Activated CD8-positive, alpha-beta memory T cell treated with anti-CD3 and anti-CD28 coated beads, Interleukin-2, amount 10 ng/mL, durations not matched to agents 7 days and 5 days (primary cell): ENCODE data around the gene ACAN. TPM values are rescaled to one million over a fixed set of nuclear protein-coding genes. Genes with fewer than 3 reads are reported as not detected.

Experiments
- ATAC-seq: fragments of 150-1000 bp; cut with Tn5 transposase; one replicate; pipeline ENCODE4 v1.10.0; 2021; ENCODE audit warnings: moderate library complexity
- CTCF ChIA-PET: fragments of 350-600 bp; sonication (Branson Sonifier 250); formaldehyde crosslinking; loops from one replicate; lab custom pipeline; 2021; ENCODE audit warnings: antibody characterized with exemption; lab: Charles Lee
- DNase-seq: peaks from one replicate; pipeline ENCODE4 v3.0.0-alpha.2; 2020
- H3K27ac Mint-ChIP-seq: one replicate; pipeline ENCODE4 v1.8.0; 2021; ENCODE audit warnings: mild to moderate bottlenecking, mixed read lengths
- H3K27me3 Mint-ChIP-seq: one replicate; pipeline ENCODE4 v1.8.0; 2021; ENCODE audit warnings: mixed read lengths
- H3K36me3 Mint-ChIP-seq: one replicate; pipeline ENCODE4 v1.8.0; 2021; ENCODE audit warnings: mild to moderate bottlenecking, mixed read lengths
- H3K4me1 Mint-ChIP-seq: one replicate; pipeline ENCODE4 v1.8.0; 2021; ENCODE audit warnings: mixed read lengths
- H3K4me3 Mint-ChIP-seq: one replicate; pipeline ENCODE4 v1.8.0; 2021; ENCODE audit warnings: mild to moderate bottlenecking, moderate library complexity, mixed read lengths
- H3K9me3 Mint-ChIP-seq: one replicate; pipeline ENCODE4 v1.8.0; 2022; ENCODE audit warnings: low read depth, mixed read lengths
- total RNA-seq, 2 experiments: library from RNA; stranded (reverse); gene quantifications; one replicate each; pipeline ENCODE4 v1.2.3, GENCODE V29; 2021

Gene ACAN
- total RNA-seq, 2 experiments from 2014 or later: not detected

- DNase-seq (no peak), ATAC-seq (no peak)
- Mint-ChIP-seq H3K4me3 (no peak overlapping the region), H3K4me1 (no peaks in the 10 kb centered on the region), H3K27ac (no peak overlapping the region), H3K36me3 (no peaks in the 10 kb centered on the region), H3K9me3 (no peaks in the 10 kb centered on the region), H3K27me3 (no peaks in the 10 kb centered on the region)
- CTCF ChIA-PET: no interaction called here
Observed at GRCh38 chr15:88839146-88839545, 35.9 kb downstream of the ACAN start.

- DNase-seq (no peak), ATAC-seq (no peak)
- H3K4me3 Mint-ChIP-seq: no peak overlapping the region
- CTCF ChIA-PET: no interaction called here
- H3K36me3 Mint-ChIP-seq: no peaks in the 10 kb centered on the region
- no peak overlapping the region for H3K27ac Mint-ChIP-seq
- no peaks in the 10 kb centered on the region for H3K27me3 Mint-ChIP-seq
- H3K4me1 Mint-ChIP-seq: peaks cover 2% of the 10 kb centered on the region
- no peaks in the 10 kb centered on the region for H3K9me3 Mint-ChIP-seq
Observed at GRCh38 chr15:88839961-88840360, 36.7 kb downstream of the ACAN start.

GRCh38 chr15:88841236-88841635, 38.0 kb downstream of the ACAN start:
- Mint-ChIP-seq H3K9me3 (no peaks in the 10 kb centered on the region), H3K27me3 (no peaks in the 10 kb centered on the region), H3K4me3 (no peak overlapping the region), H3K4me1 (peaks cover 4% of the 10 kb centered on the region), H3K36me3 (no peaks in the 10 kb centered on the region), H3K27ac (no peak overlapping the region)
- CTCF ChIA-PET: no interaction called here
- ATAC-seq (no peak), DNase-seq (no peak)

- no peaks in the 10 kb centered on the region for H3K27me3 Mint-ChIP-seq
- CTCF ChIA-PET: no interaction called here
- no peaks in the 10 kb centered on the region for H3K9me3 Mint-ChIP-seq
- no peak overlapping the region for H3K27ac Mint-ChIP-seq
- DNase-seq (no peak), ATAC-seq (no peak)
- H3K4me3 Mint-ChIP-seq: no peak overlapping the region
- H3K4me1 Mint-ChIP-seq: peaks cover 4% of the 10 kb centered on the region
- no peaks in the 10 kb centered on the region for H3K36me3 Mint-ChIP-seq
Observed at GRCh38 chr15:88842156-88842555, 38.9 kb downstream of the ACAN start.

- H3K36me3 Mint-ChIP-seq: no peaks in the 10 kb centered on the region
- no peaks in the 10 kb centered on the region for H3K27me3 Mint-ChIP-seq
- H3K4me3 Mint-ChIP-seq: no peak overlapping the region
- DNase-seq (no peak), ATAC-seq (no peak)
- no peaks in the 10 kb centered on the region for H3K9me3 Mint-ChIP-seq
- peaks cover 4% of the 10 kb centered on the region for H3K4me1 Mint-ChIP-seq
- H3K27ac Mint-ChIP-seq: no peak overlapping the region
- CTCF ChIA-PET: no interaction called here
Observed at GRCh38 chr15:88843334-88843733, 40.1 kb downstream of the ACAN start.

- ATAC-seq (no peak), DNase-seq (no peak)
- Mint-ChIP-seq H3K9me3 (no peaks in the 10 kb centered on the region), H3K4me1 (peaks cover 4% of the 10 kb centered on the region), H3K4me3 (no peak overlapping the region), H3K27ac (no peak overlapping the region), H3K36me3 (no peaks in the 10 kb centered on the region), H3K27me3 (no peaks in the 10 kb centered on the region)
- CTCF ChIA-PET: interaction anchor here (0.6 kb wide), 1 partner anchor 10 kb away, joined by 3 read pairs; no protein-coding TSS in a partner anchor
Observed at GRCh38 chr15:88844749-88845386, 41.6 kb downstream of the ACAN start.

GRCh38 chr15:88845616-88846015, 42.4 kb downstream of the ACAN start:
- ATAC-seq: no peak
- no peaks in the 10 kb centered on the region for H3K36me3 Mint-ChIP-seq

GRCh38 chr15:88847144-88847543, 43.9 kb downstream of the ACAN start:
- Mint-ChIP-seq H3K27ac (no peak overlapping the region), H3K9me3 (no peaks in the 10 kb centered on the region), H3K27me3 (no peaks in the 10 kb centered on the region), H3K4me1 (peaks cover 4% of the 10 kb centered on the region), H3K4me3 (no peak overlapping the region), H3K36me3 (no peaks in the 10 kb centered on the region)
- CTCF ChIA-PET: no interaction called here
- DNase-seq (no peak), ATAC-seq (no peak)

More at GRCh38 chr15:88845616-88846015, 42.4 kb downstream of the ACAN start:
- Mint-ChIP-seq H3K4me1 (peaks cover 4% of the 10 kb centered on the region), H3K4me3 (no peak overlapping the region), H3K27ac (no peak overlapping the region), H3K9me3 (no peaks in the 10 kb centered on the region), H3K27me3 (no peaks in the 10 kb centered on the region)
- CTCF ChIA-PET: no interaction called here
- DNase-seq: no peak

GRCh38 chr15:88848203-88848602, 45.0 kb downstream of the ACAN start:
- Mint-ChIP-seq H3K4me1 (peaks cover 4% of the 10 kb centered on the region), H3K27me3 (no peaks in the 10 kb centered on the region), H3K9me3 (no peaks in the 10 kb centered on the region), H3K36me3 (no peaks in the 10 kb centered on the region), H3K4me3 (no peak overlapping the region), H3K27ac (no peak overlapping the region)
- CTCF ChIA-PET: no interaction called here
- DNase-seq (no peak), ATAC-seq (no peak)

- ATAC-seq (no peak), DNase-seq (no peak)
- Mint-ChIP-seq H3K27me3 (no peaks in the 10 kb centered on the region), H3K9me3 (peaks cover 4% of the 10 kb centered on the region), H3K27ac (no peak overlapping the region), H3K4me1 (peaks cover 4% of the 10 kb centered on the region), H3K4me3 (no peak overlapping the region), H3K36me3 (peaks cover 1% of the 10 kb centered on the region)
- CTCF ChIA-PET: no interaction called here
Observed at GRCh38 chr15:88849376-88850072, 46.3 kb downstream of the ACAN start.

- H3K4me1 Mint-ChIP-seq: no peaks in the 10 kb centered on the region
- H3K27me3 Mint-ChIP-seq: no peaks in the 10 kb centered on the region
- peaks cover 2% of the 10 kb centered on the region for H3K36me3 Mint-ChIP-seq
- no peak overlapping the region for H3K27ac Mint-ChIP-seq
- ATAC-seq (no peak), DNase-seq (no peak)
- peaks cover 9% of the 10 kb centered on the region for H3K9me3 Mint-ChIP-seq
- H3K4me3 Mint-ChIP-seq: no peak overlapping the region
- CTCF ChIA-PET: no interaction called here
Observed at GRCh38 chr15:88852476-88852875, 49.2 kb downstream of the ACAN start.

GRCh38 chr15:88858934-88859333, 55.7 kb downstream of the ACAN start:
- Mint-ChIP-seq H3K4me3 (no peak overlapping the region), H3K4me1 (no peaks in the 10 kb centered on the region)
- no peak for ATAC-seq

GRCh38 chr15:88859550-88859949, 56.3 kb downstream of the ACAN start:
- Mint-ChIP-seq H3K4me3 (no peak overlapping the region), H3K9me3 (peaks cover 4% of the 10 kb centered on the region), H3K4me1 (no peaks in the 10 kb centered on the region), H3K27ac (no peak overlapping the region), H3K36me3 (peaks cover under 1% of the 10 kb centered on the region), H3K27me3 (no peaks in the 10 kb centered on the region)
- ATAC-seq (no peak), DNase-seq (no peak)
- CTCF ChIA-PET: no interaction called here

More at GRCh38 chr15:88858934-88859333, 55.7 kb downstream of the ACAN start:
- no peak overlapping the region for H3K27ac Mint-ChIP-seq
- DNase-seq: no peak
- H3K9me3 Mint-ChIP-seq: peaks cover 6% of the 10 kb centered on the region
- peaks cover 2% of the 10 kb centered on the region for H3K36me3 Mint-ChIP-seq
- CTCF ChIA-PET: no interaction called here
- H3K27me3 Mint-ChIP-seq: no peaks in the 10 kb centered on the region

- no peak for ATAC-seq
- no peak for DNase-seq
- CTCF ChIA-PET: no interaction called here
- H3K27me3 Mint-ChIP-seq: no peaks in the 10 kb centered on the region
- no peak overlapping the region for H3K4me3 Mint-ChIP-seq
- H3K4me1 Mint-ChIP-seq: no peaks in the 10 kb centered on the region
- H3K9me3 Mint-ChIP-seq: no peaks in the 10 kb centered on the region
- no peaks in the 10 kb centered on the region for H3K36me3 Mint-ChIP-seq
- H3K27ac Mint-ChIP-seq: no peak overlapping the region
Observed at GRCh38 chr15:88860212-88860611, 57.0 kb downstream of the ACAN start.
